Fibroblast of lung (primary cell): ENCODE measurements around the gene DOHH.

Experiments
- EZH2 ChIP-seq: IDR thresholded peaks from 2 replicates; pipeline ENCODE4 v1.5.1; 2012; ENCODE audit warnings: low read length, control low read depth, mild to moderate bottlenecking; ENCODE audit errors: missing control alignments
- TF ChIP-seq, protein P1 (sequence below), 2 donors: IDR thresholded peaks in 1 of 2; conservative IDR thresholded peaks in 1 of 2; 1 replicate in 1 of 2; 2 replicates in 1 of 2; pipeline ENCODE4 v1.5.1; 2011 to 2012; ENCODE audit warnings: low read length in 2 of 2, control low read depth in 1 of 2, inconsistent platforms in 1 of 2, low read depth in 1 of 2, mild to moderate bottlenecking in 1 of 2

DNA sequence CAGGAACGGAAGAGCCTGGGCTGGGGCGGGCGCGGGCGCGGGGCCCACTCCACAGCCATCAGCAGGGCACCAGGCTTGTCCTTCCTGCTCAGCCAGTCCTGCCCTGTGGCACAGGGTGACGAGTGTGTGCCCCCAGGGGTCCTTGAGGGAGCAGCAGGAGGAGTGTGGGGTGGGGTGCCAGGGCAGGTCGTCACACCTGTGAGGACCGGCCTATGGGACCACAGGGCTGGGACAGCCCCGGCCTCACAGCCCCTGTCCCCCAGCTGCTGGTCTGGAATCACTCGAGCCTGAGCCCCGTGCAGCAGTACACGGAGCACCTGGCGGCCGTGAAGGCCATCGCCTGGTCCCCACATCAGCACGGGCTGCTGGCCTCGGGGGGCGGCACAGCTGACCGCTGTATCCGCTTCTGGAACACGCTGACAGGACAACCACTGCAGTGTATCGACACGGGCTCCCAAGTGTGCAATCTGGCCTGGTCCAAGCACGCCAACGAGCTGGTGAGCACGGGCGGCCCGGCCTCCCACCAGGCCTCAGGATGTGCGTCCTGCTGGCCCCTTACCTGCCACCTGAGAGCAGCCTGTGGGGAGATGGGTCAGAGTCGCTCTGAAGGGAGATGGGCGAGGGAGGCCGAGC is 31.8 kb upstream of the DOHH start:
- TF ChIP-seq, protein P1, sequence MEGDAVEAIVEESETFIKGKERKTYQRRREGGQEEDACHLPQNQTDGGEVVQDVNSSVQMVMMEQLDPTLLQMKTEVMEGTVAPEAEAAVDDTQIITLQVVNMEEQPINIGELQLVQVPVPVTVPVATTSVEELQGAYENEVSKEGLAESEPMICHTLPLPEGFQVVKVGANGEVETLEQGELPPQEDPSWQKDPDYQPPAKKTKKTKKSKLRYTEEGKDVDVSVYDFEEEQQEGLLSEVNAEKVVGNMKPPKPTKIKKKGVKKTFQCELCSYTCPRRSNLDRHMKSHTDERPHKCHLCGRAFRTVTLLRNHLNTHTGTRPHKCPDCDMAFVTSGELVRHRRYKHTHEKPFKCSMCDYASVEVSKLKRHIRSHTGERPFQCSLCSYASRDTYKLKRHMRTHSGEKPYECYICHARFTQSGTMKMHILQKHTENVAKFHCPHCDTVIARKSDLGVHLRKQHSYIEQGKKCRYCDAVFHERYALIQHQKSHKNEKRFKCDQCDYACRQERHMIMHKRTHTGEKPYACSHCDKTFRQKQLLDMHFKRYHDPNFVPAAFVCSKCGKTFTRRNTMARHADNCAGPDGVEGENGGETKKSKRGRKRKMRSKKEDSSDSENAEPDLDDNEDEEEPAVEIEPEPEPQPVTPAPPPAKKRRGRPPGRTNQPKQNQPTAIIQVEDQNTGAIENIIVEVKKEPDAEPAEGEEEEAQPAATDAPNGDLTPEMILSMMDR (conservative IDR thresholded peaks at IDR 0.05 in 1 of 2, IDR thresholded peaks at IDR 0.05 in 1 of 2; ENCODE audit: low read depth in 1 of 2, low read length in 2 of 2): no peak
- TF ChIP-seq EZH2: no peak
